ENCODE results near the gene POM121. TPM values are rescaled to one million over a fixed set of nuclear protein-coding genes. Genes with fewer than 3 reads are reported as not detected.
"Not testable (repeated sequence)": the region's sequence is repeated elsewhere in the genome, so short reads cannot be mapped to it uniquely, and the experiment has no call there.

The POM121 gene
- total RNA-seq, 1 experiment from 2014 or later, result 79.0 TPM

GRCh38 chr7:72974781-72975180 lies 49.9 kb downstream of the POM121 start:
- WGBS (ENCODE audit: extremely low coverage, insufficient read length, low lambda C conversion rate), result no CpG with 5 or more reads among the region's 7 CpGs
- not testable (repeated sequence) for H3K27me3 ChIP-seq (ENCODE audit: insufficient read depth, low read length)

GRCh38 chr7:72975656-72976286 lies 50.9 kb downstream of the POM121 start:
- H3K56ac ChIP-seq (ENCODE audit: insufficient read length, low read depth, low read length); DNase-seq; H3K79me2 ChIP-seq (ENCODE audit: insufficient read depth, low read length): not testable (repeated sequence)

More at GRCh38 chr7:72974781-72975180, 49.9 kb downstream of the POM121 start:
- H4K91ac ChIP-seq (ENCODE audit: insufficient read length, low read depth, low read length); H2BK120ac ChIP-seq (ENCODE audit: low read depth, low read length, poor library complexity, severe bottlenecking); H4K8ac ChIP-seq (replicated peaks; ENCODE audit: insufficient read length, low read depth, low read length); H2BK15ac ChIP-seq (ENCODE audit: low read depth, low read length); H3K56ac ChIP-seq (ENCODE audit: insufficient read length, low read depth, low read length); H3K23me2 ChIP-seq (ENCODE audit: insufficient read length, low read depth, low read length, poor library complexity, severe bottlenecking); H3K27ac ChIP-seq (ENCODE audit: insufficient read length, low read depth, low read length); H3K4me1 ChIP-seq (ENCODE audit: insufficient read depth, low read length); H3K23ac ChIP-seq (ENCODE audit: insufficient read length, low read depth, low read length); H3K14ac ChIP-seq (ENCODE audit: insufficient read depth, low read length); H2BK12ac ChIP-seq (ENCODE audit: insufficient read length, low read depth, low read length); H3K36me3 Mint-ChIP-seq (ENCODE audit: insufficient read depth in 1 of 3, low read depth in 3 of 3); H3K4ac ChIP-seq (ENCODE audit: low read depth, low read length); H3K9me3 ChIP-seq (ENCODE audit: control insufficient read depth, low read depth, low read length); H4K5ac ChIP-seq (ENCODE audit: insufficient read length, low read depth, low read length); H3K9me3 Mint-ChIP-seq; H3K79me2 ChIP-seq (ENCODE audit: insufficient read depth, low read length); H2BK5ac ChIP-seq (ENCODE audit: insufficient read length, low read length); H3K27me3 Mint-ChIP-seq (ENCODE audit: low read depth); H3K4me1 Mint-ChIP-seq; H3K27ac Mint-ChIP-seq; H4K20me1 ChIP-seq (ENCODE audit: control insufficient read depth, insufficient read depth, insufficient read length); H2BK20ac ChIP-seq (ENCODE audit: low read depth, low read length, poor library complexity, severe bottlenecking); H2AK5ac ChIP-seq (ENCODE audit: insufficient read length, low read length); H3K9ac ChIP-seq (ENCODE audit: extremely low read depth, insufficient read length, low read length); H3K79me1 ChIP-seq (ENCODE audit: insufficient read depth, low read depth, low read length, poor library complexity, severe bottlenecking); H2AFZ ChIP-seq (ENCODE audit: low read length); DNase-seq; H3K4me2 ChIP-seq (ENCODE audit: insufficient read depth, insufficient read length, low read length); H3T11ph ChIP-seq (ENCODE audit: low read length); H3K4me3 Mint-ChIP-seq; H3K18ac ChIP-seq (ENCODE audit: insufficient read length, low read depth, low read length): not testable (repeated sequence)

More at GRCh38 chr7:72975656-72976286, 50.9 kb downstream of the POM121 start:
- H4K8ac ChIP-seq (replicated peaks; ENCODE audit: insufficient read length, low read depth, low read length); H3K27ac Mint-ChIP-seq; H4K5ac ChIP-seq (ENCODE audit: insufficient read length, low read depth, low read length); H2BK15ac ChIP-seq (ENCODE audit: low read depth, low read length); H3K27me3 Mint-ChIP-seq (ENCODE audit: low read depth); H3K4me1 ChIP-seq (ENCODE audit: insufficient read depth, low read length); H3K36me3 Mint-ChIP-seq (ENCODE audit: insufficient read depth in 1 of 3, low read depth in 3 of 3); H3K14ac ChIP-seq (ENCODE audit: insufficient read depth, low read length); H3K9me3 Mint-ChIP-seq; H3K79me1 ChIP-seq (ENCODE audit: insufficient read depth, low read depth, low read length, poor library complexity, severe bottlenecking); H3K23me2 ChIP-seq (ENCODE audit: insufficient read length, low read depth, low read length, poor library complexity, severe bottlenecking); H2AK5ac ChIP-seq (ENCODE audit: insufficient read length, low read length); H2BK120ac ChIP-seq (ENCODE audit: low read depth, low read length, poor library complexity, severe bottlenecking); H2AFZ ChIP-seq (ENCODE audit: low read length); H2BK5ac ChIP-seq (ENCODE audit: insufficient read length, low read length); H3K4me2 ChIP-seq (ENCODE audit: insufficient read depth, insufficient read length, low read length); H3K23ac ChIP-seq (ENCODE audit: insufficient read length, low read depth, low read length); H3K9ac ChIP-seq (ENCODE audit: extremely low read depth, insufficient read length, low read length); H2BK20ac ChIP-seq (ENCODE audit: low read depth, low read length, poor library complexity, severe bottlenecking); H3T11ph ChIP-seq (ENCODE audit: low read length); H4K20me1 ChIP-seq (ENCODE audit: control insufficient read depth, insufficient read depth, insufficient read length); H3K4me1 Mint-ChIP-seq; H3K4ac ChIP-seq (ENCODE audit: low read depth, low read length); H4K91ac ChIP-seq (ENCODE audit: insufficient read length, low read depth, low read length); H3K4me3 Mint-ChIP-seq; H3K27me3 ChIP-seq (ENCODE audit: insufficient read depth, low read length); H3K18ac ChIP-seq (ENCODE audit: insufficient read length, low read depth, low read length); H2BK12ac ChIP-seq (ENCODE audit: insufficient read length, low read depth, low read length); H3K9me3 ChIP-seq (ENCODE audit: control insufficient read depth, low read depth, low read length); H3K27ac ChIP-seq (ENCODE audit: insufficient read length, low read depth, low read length): not testable (repeated sequence)
- WGBS (ENCODE audit: extremely low coverage, insufficient read length, low lambda C conversion rate), result no CpG with 5 or more reads among the region's 55 CpGs
